Heart right ventricle (tissue), 16 donors: Measurements from ENCODE around the gene PPFIA1. TPM values are rescaled to one million over a fixed set of nuclear protein-coding genes. Genes with fewer than 3 reads are reported as not detected.

Source experiments
- ATAC-seq, 8 donors: fragments of 200-7000 bp; cut with Tn5 transposase; one replicate each; pipeline ENCODE4 v1.9.1; 2020; ENCODE audit warnings: mild to moderate bottlenecking in 8 of 8, moderate library complexity in 8 of 8, moderate number of reproducible peaks in 1 of 8
- DNase-seq, 2 donors: peaks; one replicate each; pipeline ENCODE4 v3.0.0-alpha.2; 2020
- H3K27ac ChIP-seq, 10 donors: fragments of 200-600 bp; sonication (generic) in 2 of 10; one replicate each; pipeline versions ENCODE4 v1.5.0 to v1.8.0; 2020 to 2022; ENCODE audit warnings: mild to moderate bottlenecking in 3 of 10
- H3K27me3 ChIP-seq, 7 donors: fragments of 200-600 bp; one replicate each; pipeline ENCODE4 v1.8.0; 2021 to 2022; ENCODE audit warnings: mild to moderate bottlenecking in 2 of 7
- H3K36me3 ChIP-seq, 9 donors: fragments of 200-600 bp; sonication (generic) in 1 of 9; one replicate each; pipeline versions ENCODE4 v1.5.0 to v1.8.0; 2020 to 2022; ENCODE audit warnings: mild to moderate bottlenecking in 2 of 9
- H3K4me1 ChIP-seq, 9 donors: fragments of 200-600 bp; sonication (generic) in 1 of 9; one replicate each; pipeline versions ENCODE4 v1.5.0 to v1.8.0; 2020 to 2022; ENCODE audit warnings: mild to moderate bottlenecking in 4 of 9
- H3K4me3 ChIP-seq, 10 donors: fragments of 200-600 bp; sonication (generic) in 2 of 10; one replicate each; pipeline versions ENCODE4 v1.5.0 to v1.8.0; 2020 to 2022; ENCODE audit warnings: mild to moderate bottlenecking in 7 of 10, moderate library complexity in 2 of 10
- H3K9me3 ChIP-seq, 11 donors: fragments of 200-600 bp in 10 of 11; sonication (generic) in 2 of 11; one replicate each; pipeline versions ENCODE4 v1.5.0 to v1.8.0; 2013 to 2022; ENCODE audit warnings: mild to moderate bottlenecking in 2 of 11, control low read depth in 1 of 11, moderate library complexity in 1 of 11
- CTCF ChIP-seq, 9 donors: fragments of 200-600 bp; sonication (generic) in 2 of 9; IDR thresholded peaks; one replicate each; pipeline versions ENCODE4 v1.5.0 to v1.8.0; 2021 to 2022; ENCODE audit warnings: antibody characterized with exemption in 9 of 9, mild to moderate bottlenecking in 5 of 9, moderate library complexity in 1 of 9
- WGBS, 2 donors: extraction: QIAGEN DNeasy Blood & Tissue Kit; methylation state at CpG; one replicate each; pipeline ENCODE4 v1.1.7; 2013; ENCODE audit warnings: inconsistent platforms in 1 of 2; 5-methylcytosine and 5-hydroxymethylcytosine counted together
- intact Hi-C, 10 donors: fragments of 100-400 bp; cut with DNase I; formaldehyde crosslinking; loops; one replicate each; pipeline versions ENCODE4 v1.11.1 to v1.14.2; 2022
- polyA plus RNA-seq, 2 donors: library from polyadenylated mRNA; stranded (reverse); fragments of 200-250 nt; gene quantifications; one replicate each; pipeline ENCODE4 v1.2.3, GENCODE V29; 2013
- total RNA-seq, 10 donors: library from RNA; stranded (reverse); fragmentation: NEBNext Ultra II Directional in 3 of 10; extraction: Animal tissue kit (Norgen Biotek cat#: 25700) in 3 of 10; gene quantifications; one replicate each; pipeline versions ENCODE4 v1.2.1 to v1.2.4, GENCODE V29; 2021 to 2023
- donor health status: Arrhythmogenic right ventricular cardiomyopathy.
- donor health status: ischemic (EF 13 %, LVEDD 7.1; RV severe dilation, severe dysfunction).
- donor health status: healthy with polysubstance abuse.
- donor health status: DM: no; HTN: yes; CAD: no.
- donor health status: DM: no; HTN: no; CAD: no.
- donor health status: ischemic (EF 25% LVEDD 6.9; RV normal size, moderate dysfunction).
- donor health status: ischemic (EF 25% LVEDD 5.7; RV mildly dilated, moderate dysfunction).
- donor health status: healthy.
- donor health status: DM: yes; HTN: yes; CAD: no.
- donor health status: Ischemic cardiomyopathy.
- donor health status: ischemic (EF 35%, LVEDD 5.7; RV mildly dilated, moderate dysfunction).
- donor health status: nonischemic (EF 11% LVEDD 7.7; RV severe dilation, severe dysfunction).
- donor health status: DM: yes; HTN: yes; CAD: no.
- donor health status: PGD.
- donor health status: ischemic (EF 29% LVEDD 5.4; RV normal size, mild dysfunction).
- donor health status: nonischemic (EF 23%, LVEDD 6.1; RV moderate dilation, normal function).

Gene PPFIA1
- total and polyA plus RNA-seq, 12 donors: 14.0 to 57.2 (median 39.0) TPM

GRCh38 chr11:70246196-70246595 lies 24.3 kb upstream of the PPFIA1 start:
- ATAC-seq (no peak), DNase-seq (no peak)
- no peaks in the 10 kb centered on the region for H3K36me3 ChIP-seq
- TF ChIP-seq CTCF (IDR thresholded peaks at IDR 0.05): no peak
- no peak overlapping the region for H3K4me3 ChIP-seq
- intact Hi-C loops: no loop called here
- WGBS, 2 donors: 44 to 45% methylated on average over 8 of the region's 8 CpGs
- peaks cover 0 to 11% (median 0%) of the 10 kb centered on the region in 7 donors for H3K27me3 ChIP-seq
- no peak overlapping the region for H3K27ac ChIP-seq
- H3K4me1 ChIP-seq: peaks cover 0 to 6% (median 0%) of the 10 kb centered on the region in 9 donors
- no peaks in the 10 kb centered on the region for H3K9me3 ChIP-seq

GRCh38 chr11:70247042-70247709 lies 23.3 kb upstream of the PPFIA1 start:
- H3K9me3 ChIP-seq: no peaks in the 10 kb centered on the region
- peaks cover 0 to 6% (median 0%) of the 10 kb centered on the region in 9 donors for H3K4me1 ChIP-seq
- H3K36me3 ChIP-seq: no peaks in the 10 kb centered on the region
- intact Hi-C loops: no loop called here
- DNase-seq (no peak), ATAC-seq (no peak)
- no peak overlapping the region for H3K4me3 ChIP-seq
- 54 to 59% methylated on average over 8 of the region's 8 CpGs for WGBS, 2 donors
- no peak for TF ChIP-seq CTCF (IDR thresholded peaks at IDR 0.05)
- peaks cover 0 to 7% (median 0%) of the 10 kb centered on the region in 7 donors for H3K27me3 ChIP-seq
- no peak overlapping the region for H3K27ac ChIP-seq

GRCh38 chr11:70247710-70248072 lies 22.8 kb upstream of the PPFIA1 start:
- no peaks in the 10 kb centered on the region for H3K9me3 ChIP-seq
- H3K27me3 ChIP-seq: peaks cover 0 to 7% (median 0%) of the 10 kb centered on the region in 7 donors
- DNase-seq (peak; percentile 16 to 61), ATAC-seq (peak in 6 of 8 donors; percentile 45 to 88 (median 62))
- peaks cover 0 to 6% (median 0%) of the 10 kb centered on the region in 9 donors for H3K4me1 ChIP-seq
- no peak overlapping the region for H3K27ac ChIP-seq
- TF ChIP-seq CTCF (IDR thresholded peaks at IDR 0.05): no peak
- intact Hi-C loops: no loop called here
- H3K36me3 ChIP-seq: no peaks in the 10 kb centered on the region
- 47 to 53% methylated on average over 4 of the region's 4 CpGs for WGBS, 2 donors
- H3K4me3 ChIP-seq: no peak overlapping the region

- no peak for DNase-seq
- Histone ChIP-seq H3K27me3 (peaks cover 0 to 7% (median 0%) of the 10 kb centered on the region in 7 donors), H3K27ac (no peak overlapping the region), H3K4me1 (peaks cover 0 to 6% (median 0%) of the 10 kb centered on the region in 9 donors), H3K4me3 (no peak overlapping the region), H3K36me3 (no peaks in the 10 kb centered on the region), H3K9me3 (no peaks in the 10 kb centered on the region)
- TF ChIP-seq CTCF (IDR thresholded peaks at IDR 0.05): no peak
- WGBS, 2 donors: 71 to 73% methylated on average over 14 of the region's 16 CpGs
- intact Hi-C loops: no loop called here
- ATAC-seq: no peak
Observed at GRCh38 chr11:70250876-70251658, 19.4 kb upstream of the PPFIA1 start.
